ENCODE data around the gene TLR10.
"Not testable (repeated sequence)": the region's sequence is repeated elsewhere in the genome, so short reads cannot be mapped to it uniquely, and the experiment has no call there.

The TLR10 gene

GRCh38 chr4:38802561-38803355 is 20.0 kb upstream of the TLR10 start:
- DNase-seq, result no peak

- no peak for DNase-seq
Measured at GRCh38 chr4:38800961-38801450, 18.2 kb upstream of the TLR10 start.

GRCh38 chr4:38800366-38800765 is 17.6 kb upstream of the TLR10 start:
- no peak for DNase-seq

GRCh38 chr4:38795087-38795486 is 12.3 kb upstream of the TLR10 start:
- no peak for DNase-seq

- no peak for DNase-seq
Measured at GRCh38 chr4:38794051-38794450, 11.3 kb upstream of the TLR10 start.

- DNase-seq, result no peak
Measured at GRCh38 chr4:38791010-38791409, 8.2 kb upstream of the TLR10 start.

- no peak for DNase-seq
Measured at GRCh38 chr4:38788317-38788716, 5.5 kb upstream of the TLR10 start.

- DNase-seq, result no peak
Measured at GRCh38 chr4:38787693-38788092, 4.9 kb upstream of the TLR10 start.

- DNase-seq, result no peak
Measured at GRCh38 chr4:38785901-38786402, 3.2 kb upstream of the TLR10 start.

- no peak for DNase-seq
Measured at GRCh38 chr4:38785041-38785790, 2.4 kb upstream of the TLR10 start.

GRCh38 chr4:38784141-38784540 is 1.4 kb upstream of the TLR10 start:
- DNase-seq, result no peak

GRCh38 chr4:38783109-38783460 is 295 bp upstream of the TLR10 start:
- no peak for DNase-seq

GRCh38 chr4:38781854-38782261 is 932 bp downstream of the TLR10 start:
- no peak for DNase-seq

GRCh38 chr4:38780833-38781484 is 1.8 kb downstream of the TLR10 start:
- DNase-seq, result no peak

GRCh38 chr4:38779790-38780189 is 3.0 kb downstream of the TLR10 start:
- no peak for DNase-seq

GRCh38 chr4:38777925-38778324 is 4.9 kb downstream of the TLR10 start:
- DNase-seq, result not testable (repeated sequence)

GRCh38 chr4:38775326-38775725 is 7.5 kb downstream of the TLR10 start:
- DNase-seq, result no peak

- no peak for DNase-seq
Measured at GRCh38 chr4:38774181-38774955, 8.4 kb downstream of the TLR10 start.

- DNase-seq, result not testable (repeated sequence)
Measured at GRCh38 chr4:38770281-38770680, 12.5 kb downstream of the TLR10 start.

GRCh38 chr4:38769857-38770256 is 12.9 kb downstream of the TLR10 start:
- no peak for DNase-seq

GRCh38 chr4:38769441-38769840 is 13.3 kb downstream of the TLR10 start:
- no peak for DNase-seq

GRCh38 chr4:38768968-38769394 is 13.8 kb downstream of the TLR10 start:
- DNase-seq, result no peak

- DNase-seq, result not testable (repeated sequence)
Measured at GRCh38 chr4:38766940-38767339, 15.8 kb downstream of the TLR10 start.
